ENCODE results near the gene SUPT5H. TPM values are rescaled to one million over a fixed set of nuclear protein-coding genes. Genes with fewer than 3 reads are reported as not detected.

Gene SUPT5H
- total and polyA plus RNA-seq, 2 of the 8 experiments (the other 6 are each of a cell fraction or from before 2014, with no cell fraction given): 77.8 to 111 TPM

- Histone ChIP-seq H3K23me2 (ENCODE audit: low read depth, low read length) (peaks cover 5% of the 10 kb centered on the region; the same call in 1 of the 2 replicates), H4K20me1 (replicated peaks in 1 of 2; ENCODE audit: control insufficient read depth in 1 of 2, insufficient read depth in 2 of 2, low read length in 2 of 2) (peaks cover 2 to 6% of the 10 kb centered on the region in 2 experiments), H3K79me1 (ENCODE audit: low read depth, low read length) (peaks cover 10% of the 10 kb centered on the region), H3K27ac (ENCODE audit: low read depth, low read length) (no peak overlapping the region), H3K23ac (ENCODE audit: insufficient read length) (no peak overlapping the region), H3K4me2 (ENCODE audit: insufficient read depth in 1 of 2, low read depth in 2 of 2, low read length in 2 of 2) (no peak overlapping the region), H3K4me1 (replicated peaks in 1 of 4; ENCODE audit: control insufficient read depth in 3 of 4, insufficient read depth in 4 of 4, low read length in 3 of 4) (peaks cover 0 to 8% (median 4%) of the 10 kb centered on the region in 4 experiments; a peak in 5 of 7 replicates), H3K56ac (replicated peaks; ENCODE audit: insufficient read length, low read depth, low read length) (no peak overlapping the region), H2AK5ac (ENCODE audit: low read depth, low read length) (no peak overlapping the region), H4K8ac (ENCODE audit: extremely low read depth, insufficient read depth, low read length) (no peak overlapping the region), H3K9me3 (ENCODE audit: insufficient read depth in 2 of 2, low read depth in 1 of 2, low read length in 1 of 2) (no peaks in the 10 kb centered on the region), H4K91ac (replicated peaks; ENCODE audit: insufficient read length, low read length) (no peak overlapping the region), H2BK5ac (ENCODE audit: low read depth, low read length) (no peak overlapping the region), H4K5ac (ENCODE audit: insufficient read length, low read depth, low read length) (no peak overlapping the region), H2BK20ac (ENCODE audit: low read length) (no peak overlapping the region), H2BK120ac (replicated peaks; ENCODE audit: low read depth, low read length) (no peak overlapping the region), H3K4me3 (ENCODE audit: extremely low read depth in 1 of 4, insufficient read depth in 2 of 4, low read depth in 3 of 4, low read length in 4 of 4) (no peak overlapping the region), H3K4ac (replicated peaks; ENCODE audit: insufficient read length, low read depth, low read length) (no peak overlapping the region), H2BK15ac (ENCODE audit: low read length) (no peak overlapping the region), H3K18ac (ENCODE audit: extremely low read depth, low read length) (no peak overlapping the region), H2BK12ac (ENCODE audit: low read depth, low read length) (no peak overlapping the region), H3K79me2 (ENCODE audit: control insufficient read depth in 1 of 2, insufficient read depth in 2 of 2, low read length in 2 of 2) (peaks cover 0 to 7% of the 10 kb centered on the region in 2 experiments; a peak in 3 of 4 replicates), H3K9ac (replicated peaks in 1 of 4; ENCODE audit: extremely low read depth in 1 of 4, low read depth in 3 of 4, low read length in 3 of 4) (no peak overlapping the region), H3K27me3 (replicated peaks in 1 of 4; ENCODE audit: control insufficient read depth in 3 of 4, extremely low read depth in 1 of 4, insufficient read depth in 3 of 4, low read length in 3 of 4) (no peaks in the 10 kb centered on the region), H3K36me3 (ENCODE audit: control insufficient read depth in 2 of 4, insufficient read depth in 4 of 4, low read length in 3 of 4) (peaks cover 2 to 13% (median 3%) of the 10 kb centered on the region in 4 experiments; a peak in 3 of 8 replicates), H2AFZ (ENCODE audit: low read length) (no peak overlapping the region), H3K14ac (ENCODE audit: insufficient read length) (no peak overlapping the region)
- CTCF ChIA-PET (ENCODE audit: partially characterized antibody): interaction anchor here (1.3 to 10.7 kb wide), 2 partner anchors 9 to 18 kb away, joined by 3 to 101 read pairs; partner anchors contain the start of gene EID2B
- 92% methylated on average over 8 of the region's 8 CpGs; no CpG with 5 or more reads in 1 of the 2 experiments for WGBS, 2 experiments (ENCODE audit: extremely low coverage in 1 of 2, insufficient coverage in 1 of 2, insufficient read length in 1 of 2, insufficient replicate concordance in 2 of 2, low coverage in 1 of 2, low lambda C conversion rate in 2 of 2, missing lambda C conversion rate in 1 of 2)
- POLR2A ChIA-PET (ENCODE audit: partially characterized antibody): interaction anchor here (0.6 to 2.2 kb wide), 4 partner anchors 9 to 545 kb away, joined by 3 to 6 read pairs (median 4); partner anchors contain the start of gene SUPT5H
- FAIRE-seq (no peak), DNase-seq (ENCODE audit: low read depth in 1 of 2, low spot score in 2 of 2) (no peak)
- TF ChIP-seq BACH1 (IDR thresholded peaks at IDR 0.05; ENCODE audit: low read length) (no peak), TAF7 (optimal IDR thresholded peaks at IDR 0.05; ENCODE audit: borderline replicate concordance, low read depth, low read length) (no peak), RAD21 (IDR thresholded peaks at IDR 0.05 in 1 of 2, conservative IDR thresholded peaks at IDR 0.05 in 1 of 2; ENCODE audit: low read depth in 2 of 2, low read length in 2 of 2) (no peak), MAFK (IDR thresholded peaks at IDR 0.05; ENCODE audit: low read depth, low read length) (no peak), PHF8 (conservative IDR thresholded peaks at IDR 0.05; ENCODE audit: low read depth, low read length) (no peak), FOSL1 (IDR thresholded peaks at IDR 0.05; ENCODE audit: insufficient read depth, low read depth, low read length) (no peak), GTF2F1 (IDR thresholded peaks at IDR 0.05; ENCODE audit: borderline replicate concordance, low read depth, low read length) (no peak), JUN (IDR thresholded peaks at IDR 0.05; ENCODE audit: low read depth, low read length) (no peak), EZH2 (IDR thresholded peaks at IDR 0.05; ENCODE audit: low read depth, low read length, severe bottlenecking) (no peak), POLR2AphosphoS5 (IDR thresholded peaks at IDR 0.05; ENCODE audit: low read depth, low read length) (no peak)
Observed at GRCh38 chr19:39520541-39521484, 75.4 kb downstream of the SUPT5H start.

All from H1 (cell line).